K562 (cell line): Measurements from ENCODE around the gene BRD7.
"Not testable (repeated sequence)": the region's sequence is repeated elsewhere in the genome, so short reads cannot be mapped to it uniquely, and the experiment has no call there.

ENCODE experiments used
- CBFB ChIP-seq: sonication (generic); formaldehyde crosslinking; IDR thresholded peaks from 2 replicates; pipeline ENCODE4 v1.4.0; 2020; ENCODE audit warnings: mild to moderate bottlenecking, missing genetic modification reagents
- CTCF ChIP-seq, 3 experiments: IDR thresholded peaks in 2 of 3; conservative IDR thresholded peaks in 1 of 3; 2 replicates each; pipeline ENCODE4 v1.5.1; 2011 to 2012; ENCODE audit warnings: low read length in 3 of 3, mild to moderate bottlenecking in 3 of 3, control low read depth in 2 of 3, improper control_type of control experiment in 1 of 3, inconsistent platforms in 1 of 3, low read depth in 1 of 3, mixed read lengths in 1 of 3, moderate library complexity in 1 of 3; ENCODE audit not compliant: insufficient read depth in 2 of 3
- FUS ChIP-seq: fragments of 200-400 bp; formaldehyde crosslinking; optimal IDR thresholded peaks from 2 replicates; pipeline ENCODE3; 2017; ENCODE audit warnings: low read depth, low read length
- HDAC2 ChIP-seq: fragments of 450-650 bp; IDR thresholded peaks from 2 replicates; pipeline ENCODE4 v1.6.1; 2016; ENCODE audit warnings: mild to moderate bottlenecking
- MAX ChIP-seq: sonication (generic); formaldehyde crosslinking; IDR thresholded peaks from 2 replicates; pipeline ENCODE4 v1.9.0; 2022; ENCODE audit warnings: mild to moderate bottlenecking, missing genetic modification reagents
- POU5F1 ChIP-seq: fragments of 150-350 bp; IDR thresholded peaks from 2 replicates; pipeline ENCODE4 v1.6.1; 2014; ENCODE audit warnings: borderline replicate concordance, low read length, low read depth, mild to moderate bottlenecking; ENCODE audit not compliant: partially characterized antibody
- SREBF1 ChIP-seq: fragments of 150-350 bp; IDR thresholded peaks from 2 replicates; pipeline ENCODE4 v1.6.1; 2014; ENCODE audit warnings: antibody characterized with exemption, low read depth, low read length, borderline replicate concordance
- USF1 ChIP-seq: sonication (generic); formaldehyde crosslinking; IDR thresholded peaks from 2 replicates; pipeline ENCODE4 v1.9.0; 2022; ENCODE audit warnings: mild to moderate bottlenecking, missing genetic modification reagents
- ZNF253 ChIP-seq: fragments of 250-450 bp; sonication (Bioruptor Pico); conservative IDR thresholded peaks from 2 replicates; pipeline ENCODE4 v1.6.1; 2021; ENCODE audit warnings: mild to moderate bottlenecking
- ZNF274 ChIP-seq: IDR thresholded peaks from 2 replicates; pipeline ENCODE4 v1.6.1; 2011; ENCODE audit warnings: low read depth, mild to moderate bottlenecking, low read length, moderate library complexity, borderline replicate concordance

- TF ChIP-seq CTCF (IDR thresholded peaks at IDR 0.05 in 2 of 3, conservative IDR thresholded peaks at IDR 0.05 in 1 of 3; ENCODE audit: insufficient read depth in 2 of 3, low read depth in 1 of 3, low read length in 3 of 3); CBFB (CRISPR knock-in tag); POU5F1; MAX (CRISPR knock-in tag); SREBF1; USF1 (CRISPR knock-in tag); ZNF253 (CRISPR knock-in tag); ZNF274; FUS; HDAC2: not testable (repeated sequence)
Observed at GRCh38 chr16:50343566-50343965, 25.2 kb downstream of the BRD7 start.
